ENCODE results near the gene AASDH.

The AASDH gene

DNA sequence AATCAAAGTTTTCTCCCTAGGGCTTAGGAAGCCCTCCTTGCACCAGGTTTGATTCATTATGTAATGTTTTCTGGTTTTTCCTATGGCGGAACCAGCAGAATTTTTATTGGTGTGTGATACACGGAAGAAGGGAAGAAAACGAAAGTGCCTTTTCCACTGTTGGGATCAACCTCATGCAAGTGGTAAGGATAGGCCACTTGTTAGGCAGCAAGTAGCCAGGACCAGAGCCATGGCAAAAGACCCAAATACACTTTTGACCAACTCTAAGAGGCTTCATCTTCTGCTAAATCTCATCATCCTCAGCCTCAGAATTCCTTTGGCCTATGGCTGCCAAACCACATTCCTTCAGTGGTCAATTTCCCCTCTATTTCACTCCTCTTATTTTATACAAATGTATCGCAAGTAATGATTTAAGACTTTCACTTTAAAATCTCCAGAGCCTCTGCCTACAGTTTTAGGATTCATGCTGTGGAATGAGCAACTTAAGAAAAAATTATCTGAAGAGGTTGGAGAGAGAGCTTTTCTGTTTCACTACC is 26.9 kb upstream of the AASDH start:
- DNase-seq (ENCODE audit: low read depth), result peak; percentile 31
- no peak overlapping the region for H3K4me3 ChIP-seq (ENCODE audit: low read length)
- TF ChIP-seq, protein P1, sequence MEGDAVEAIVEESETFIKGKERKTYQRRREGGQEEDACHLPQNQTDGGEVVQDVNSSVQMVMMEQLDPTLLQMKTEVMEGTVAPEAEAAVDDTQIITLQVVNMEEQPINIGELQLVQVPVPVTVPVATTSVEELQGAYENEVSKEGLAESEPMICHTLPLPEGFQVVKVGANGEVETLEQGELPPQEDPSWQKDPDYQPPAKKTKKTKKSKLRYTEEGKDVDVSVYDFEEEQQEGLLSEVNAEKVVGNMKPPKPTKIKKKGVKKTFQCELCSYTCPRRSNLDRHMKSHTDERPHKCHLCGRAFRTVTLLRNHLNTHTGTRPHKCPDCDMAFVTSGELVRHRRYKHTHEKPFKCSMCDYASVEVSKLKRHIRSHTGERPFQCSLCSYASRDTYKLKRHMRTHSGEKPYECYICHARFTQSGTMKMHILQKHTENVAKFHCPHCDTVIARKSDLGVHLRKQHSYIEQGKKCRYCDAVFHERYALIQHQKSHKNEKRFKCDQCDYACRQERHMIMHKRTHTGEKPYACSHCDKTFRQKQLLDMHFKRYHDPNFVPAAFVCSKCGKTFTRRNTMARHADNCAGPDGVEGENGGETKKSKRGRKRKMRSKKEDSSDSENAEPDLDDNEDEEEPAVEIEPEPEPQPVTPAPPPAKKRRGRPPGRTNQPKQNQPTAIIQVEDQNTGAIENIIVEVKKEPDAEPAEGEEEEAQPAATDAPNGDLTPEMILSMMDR (conservative IDR thresholded peaks at IDR 0.05; ENCODE audit: low read length), result no peak

DNA sequence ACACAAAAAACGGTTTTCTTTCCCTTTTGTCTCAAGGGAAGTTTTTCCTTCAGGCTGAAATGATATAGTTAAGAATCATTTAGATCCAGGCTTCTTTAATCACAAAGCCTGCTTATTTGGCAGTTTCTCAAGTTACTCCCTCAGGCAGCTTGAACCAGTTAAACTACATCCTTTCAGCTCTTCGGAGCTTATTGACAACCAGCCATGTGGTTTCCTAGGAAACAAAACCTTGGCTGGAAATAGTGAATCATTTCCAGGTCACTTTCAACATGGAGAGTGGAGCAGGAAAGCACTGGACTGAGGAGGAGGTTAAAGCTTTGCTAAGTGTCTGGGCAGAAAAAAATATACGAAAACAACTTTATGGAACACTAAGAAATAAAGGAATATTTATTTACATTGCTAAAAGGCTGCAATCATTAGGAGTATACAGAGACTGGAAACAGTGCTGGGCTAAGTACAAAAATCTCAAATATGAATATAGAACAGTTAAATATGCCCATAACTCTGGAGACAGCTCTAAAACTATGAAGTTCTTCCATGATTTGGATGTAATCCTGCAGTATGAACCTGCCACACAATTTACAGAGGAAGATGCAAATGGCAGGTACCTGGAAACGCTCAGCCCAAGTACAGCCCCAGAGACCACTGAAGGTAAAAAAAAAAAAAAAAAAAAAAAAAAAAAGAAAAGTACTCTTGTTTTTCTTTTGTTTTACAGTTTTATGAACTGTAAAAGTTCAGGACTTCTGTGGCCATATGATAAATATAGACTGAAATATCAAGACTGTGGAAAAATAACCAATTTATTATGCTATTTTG is 23.2 kb upstream of the AASDH start:
- H3K4me3 ChIP-seq (ENCODE audit: low read length), result peak overlapping the region; percentile 49
- DNase-seq (ENCODE audit: low read depth), result peak; percentile 98
- TF ChIP-seq, protein P1 (conservative IDR thresholded peaks at IDR 0.05; ENCODE audit: low read length), result no peak

DNA sequence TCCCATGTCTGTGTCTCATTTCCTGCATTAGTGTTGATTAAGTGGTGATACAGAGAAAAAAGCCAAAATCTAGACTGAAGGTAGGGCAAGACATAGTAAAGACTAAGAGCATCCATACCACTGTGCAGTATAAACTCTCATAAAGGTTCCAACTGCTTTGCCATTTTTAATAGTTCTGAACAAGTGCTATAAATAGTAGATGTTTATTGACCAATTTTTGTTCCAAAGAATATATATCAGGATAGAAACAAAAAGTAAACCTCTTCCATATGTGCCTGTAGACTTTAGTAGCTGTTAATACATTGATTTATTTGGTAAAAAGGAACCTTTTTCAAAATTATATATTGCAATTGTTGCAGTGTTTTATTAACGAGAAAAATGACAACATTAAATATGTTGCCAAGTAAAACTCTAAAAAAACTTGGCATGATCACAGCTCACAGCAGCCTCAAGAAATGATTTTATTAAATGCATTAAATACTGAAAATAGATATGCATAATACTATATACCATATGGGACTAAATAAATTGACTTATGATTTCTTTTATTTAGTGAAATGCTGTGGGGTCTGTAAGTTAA is 22.3 kb upstream of the AASDH start:
- peak overlapping the region; percentile 27 for H3K4me3 ChIP-seq (ENCODE audit: low read length)
- no peak for DNase-seq (ENCODE audit: low read depth)
- TF ChIP-seq, protein P1 (conservative IDR thresholded peaks at IDR 0.05; ENCODE audit: low read length), result no peak

DNA sequence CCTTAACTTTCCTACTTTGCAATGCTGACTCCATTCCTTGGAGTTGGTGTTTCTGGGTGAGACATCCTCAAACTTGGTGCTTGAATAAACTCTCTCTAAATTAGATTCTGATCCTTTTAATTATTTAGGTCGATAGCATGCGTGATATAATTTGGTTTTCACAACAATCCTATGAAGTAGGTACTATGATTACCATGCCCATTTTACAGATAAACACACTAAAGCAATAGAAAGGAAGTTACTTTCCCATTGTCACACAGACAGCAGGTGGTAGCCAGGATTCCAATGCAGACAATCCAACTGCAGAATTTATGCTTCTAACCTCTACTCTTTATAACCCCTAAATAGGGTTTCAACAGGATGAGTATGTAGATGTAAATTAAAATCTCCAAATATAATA is 21.7 kb upstream of the AASDH start:
- TF ChIP-seq, protein P1 (conservative IDR thresholded peaks at IDR 0.05; ENCODE audit: low read length), result no peak
- DNase-seq (ENCODE audit: low read depth), result no peak
- no peak overlapping the region for H3K4me3 ChIP-seq (ENCODE audit: low read length)

DNA sequence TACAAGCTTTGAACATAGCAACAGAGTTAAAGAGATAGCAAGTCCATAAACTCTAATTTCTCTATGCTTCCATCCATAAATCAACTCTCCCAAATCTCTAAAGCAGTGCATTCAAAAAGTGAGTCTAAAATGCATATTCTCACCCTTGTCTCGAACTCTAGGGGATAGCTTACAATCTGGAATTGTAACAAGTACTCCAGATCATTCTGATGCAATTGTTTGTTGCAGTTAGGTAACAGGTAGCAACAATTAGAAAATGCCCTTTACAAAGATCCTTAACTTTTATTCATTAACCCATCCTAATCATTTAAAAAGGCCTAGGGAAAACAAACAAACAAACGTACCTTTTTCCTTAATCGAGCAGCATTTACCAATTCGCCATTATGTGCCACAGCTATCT is 18.9 kb upstream of the AASDH start:
- no peak for DNase-seq (ENCODE audit: low read depth)
- H3K4me3 ChIP-seq (ENCODE audit: low read length), result no peak overlapping the region
- TF ChIP-seq, protein P1 (conservative IDR thresholded peaks at IDR 0.05; ENCODE audit: low read length), result no peak

- H3K4me3 ChIP-seq (ENCODE audit: low read length), result no peak overlapping the region
- TF ChIP-seq, protein P1 (conservative IDR thresholded peaks at IDR 0.05; ENCODE audit: low read length), result no peak
Measured at GRCh38 chr4:56405016-56405415, 17.7 kb upstream of the AASDH start.

DNA sequence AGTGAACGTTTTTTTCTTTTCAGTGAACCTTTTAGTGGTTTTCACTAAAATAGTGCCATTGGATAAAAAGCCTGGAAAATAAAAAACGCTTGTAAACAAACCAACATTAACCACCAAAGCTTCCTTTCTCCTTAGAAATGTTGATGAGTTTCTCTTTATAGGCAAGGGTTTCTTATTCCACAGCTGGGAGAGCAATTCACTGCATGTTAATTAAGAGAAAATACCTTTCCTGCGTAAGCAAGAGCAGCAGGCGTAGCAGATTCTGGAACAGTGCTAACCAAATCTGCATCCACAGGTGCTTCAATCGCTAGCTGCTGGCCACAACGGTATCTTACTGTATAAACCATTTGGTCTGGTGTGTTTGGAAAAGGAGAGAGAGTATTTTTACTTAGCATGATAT is 13.3 kb upstream of the AASDH start:
- H3K4me3 ChIP-seq (ENCODE audit: low read length), result no peak overlapping the region
- no peak for DNase-seq (ENCODE audit: low read depth)
- TF ChIP-seq, protein P1 (conservative IDR thresholded peaks at IDR 0.05; ENCODE audit: low read length), result no peak

More at GRCh38 chr4:56405016-56405415, 17.7 kb upstream of the AASDH start:
- DNase-seq (ENCODE audit: low read depth), result no peak
